ENCODE measurements around the gene AHDC1. TPM values are rescaled to one million over a fixed set of nuclear protein-coding genes. Genes with fewer than 3 reads are reported as not detected.

AHDC1 gene
- total RNA-seq, 1 experiment from 2014 or later: 33.7 TPM

DNA sequence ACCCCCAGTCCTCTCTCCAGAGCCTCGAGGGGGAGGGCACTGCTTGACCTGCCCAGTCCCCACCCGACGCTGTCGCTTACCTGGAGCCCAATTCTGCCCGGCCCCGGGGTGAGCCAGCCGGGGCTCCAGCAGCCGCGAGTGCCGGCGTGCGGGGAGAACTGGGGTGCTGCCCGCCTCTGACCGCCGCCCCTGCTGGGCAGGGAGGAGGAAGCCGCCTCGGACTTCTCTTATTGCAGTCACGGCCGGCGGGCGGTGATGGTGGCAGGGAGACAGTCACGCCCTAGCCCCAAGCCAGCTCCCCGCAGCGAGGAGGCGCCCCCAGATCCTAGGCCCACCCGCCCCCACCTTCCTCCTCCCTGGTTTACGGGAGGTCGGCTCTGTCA lies 31.0 kb upstream of the AHDC1 start, which contains the start of gene FGR (continued):
- TF ChIP-seq, protein P1, sequence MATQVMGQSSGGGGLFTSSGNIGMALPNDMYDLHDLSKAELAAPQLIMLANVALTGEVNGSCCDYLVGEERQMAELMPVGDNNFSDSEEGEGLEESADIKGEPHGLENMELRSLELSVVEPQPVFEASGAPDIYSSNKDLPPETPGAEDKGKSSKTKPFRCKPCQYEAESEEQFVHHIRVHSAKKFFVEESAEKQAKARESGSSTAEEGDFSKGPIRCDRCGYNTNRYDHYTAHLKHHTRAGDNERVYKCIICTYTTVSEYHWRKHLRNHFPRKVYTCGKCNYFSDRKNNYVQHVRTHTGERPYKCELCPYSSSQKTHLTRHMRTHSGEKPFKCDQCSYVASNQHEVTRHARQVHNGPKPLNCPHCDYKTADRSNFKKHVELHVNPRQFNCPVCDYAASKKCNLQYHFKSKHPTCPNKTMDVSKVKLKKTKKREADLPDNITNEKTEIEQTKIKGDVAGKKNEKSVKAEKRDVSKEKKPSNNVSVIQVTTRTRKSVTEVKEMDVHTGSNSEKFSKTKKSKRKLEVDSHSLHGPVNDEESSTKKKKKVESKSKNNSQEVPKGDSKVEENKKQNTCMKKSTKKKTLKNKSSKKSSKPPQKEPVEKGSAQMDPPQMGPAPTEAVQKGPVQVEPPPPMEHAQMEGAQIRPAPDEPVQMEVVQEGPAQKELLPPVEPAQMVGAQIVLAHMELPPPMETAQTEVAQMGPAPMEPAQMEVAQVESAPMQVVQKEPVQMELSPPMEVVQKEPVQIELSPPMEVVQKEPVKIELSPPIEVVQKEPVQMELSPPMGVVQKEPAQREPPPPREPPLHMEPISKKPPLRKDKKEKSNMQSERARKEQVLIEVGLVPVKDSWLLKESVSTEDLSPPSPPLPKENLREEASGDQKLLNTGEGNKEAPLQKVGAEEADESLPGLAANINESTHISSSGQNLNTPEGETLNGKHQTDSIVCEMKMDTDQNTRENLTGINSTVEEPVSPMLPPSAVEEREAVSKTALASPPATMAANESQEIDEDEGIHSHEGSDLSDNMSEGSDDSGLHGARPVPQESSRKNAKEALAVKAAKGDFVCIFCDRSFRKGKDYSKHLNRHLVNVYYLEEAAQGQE (IDR thresholded peaks at IDR 0.05; ENCODE audit: low read depth): no peak
- TF ChIP-seq ELF1 (IDR thresholded peaks at IDR 0.05; ENCODE audit: borderline replicate concordance, low read depth) (no peak), POLR2AphosphoS5 (IDR thresholded peaks at IDR 0.05; ENCODE audit: low read depth, low read length) (no peak), EZH2 (IDR thresholded peaks at IDR 0.05) (no peak), EZH2phosphoT487 (IDR thresholded peaks at IDR 0.05; ENCODE audit: borderline replicate concordance) (no peak), SRF (IDR thresholded peaks at IDR 0.05; ENCODE audit: low read depth) (no peak), POLR2A (IDR thresholded peaks at IDR 0.05; ENCODE audit: borderline replicate concordance, extremely low read depth, insufficient read depth, insufficient read length) (no peak)
- TF ChIP-seq, protein P2, sequence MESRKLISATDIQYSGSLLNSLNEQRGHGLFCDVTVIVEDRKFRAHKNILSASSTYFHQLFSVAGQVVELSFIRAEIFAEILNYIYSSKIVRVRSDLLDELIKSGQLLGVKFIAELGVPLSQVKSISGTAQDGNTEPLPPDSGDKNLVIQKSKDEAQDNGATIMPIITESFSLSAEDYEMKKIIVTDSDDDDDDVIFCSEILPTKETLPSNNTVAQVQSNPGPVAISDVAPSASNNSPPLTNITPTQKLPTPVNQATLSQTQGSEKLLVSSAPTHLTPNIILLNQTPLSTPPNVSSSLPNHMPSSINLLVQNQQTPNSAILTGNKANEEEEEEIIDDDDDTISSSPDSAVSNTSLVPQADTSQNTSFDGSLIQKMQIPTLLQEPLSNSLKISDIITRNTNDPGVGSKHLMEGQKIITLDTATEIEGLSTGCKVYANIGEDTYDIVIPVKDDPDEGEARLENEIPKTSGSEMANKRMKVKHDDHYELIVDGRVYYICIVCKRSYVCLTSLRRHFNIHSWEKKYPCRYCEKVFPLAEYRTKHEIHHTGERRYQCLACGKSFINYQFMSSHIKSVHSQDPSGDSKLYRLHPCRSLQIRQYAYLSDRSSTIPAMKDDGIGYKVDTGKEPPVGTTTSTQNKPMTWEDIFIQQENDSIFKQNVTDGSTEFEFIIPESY (IDR thresholded peaks at IDR 0.05; ENCODE audit: extremely low read depth, insufficient replicate concordance, low read length): no peak

Data from HCT116 (cell line).